Left lung (tissue), 10 donors: ENCODE measurements around the gene SPPL2C. TPM values are rescaled to one million over a fixed set of nuclear protein-coding genes. Genes with fewer than 3 reads are reported as not detected.

ENCODE experiments used
- ATAC-seq: fragments of 200-7000 bp; cut with Tn5 transposase; one replicate; pipeline ENCODE4 v1.9.1; 2020; ENCODE audit warnings: moderate library complexity
- DNase-seq, 4 donors: peaks; one replicate each; pipeline ENCODE4 v3.0.0-alpha.2; 2013 to 2020
- H3K27ac ChIP-seq, 2 donors: fragments of 200-600 bp; sonication (generic) in 1 of 2; one replicate each; pipeline versions ENCODE4 v1.5.0 to v1.8.0; 2020 to 2021
- H3K27me3 ChIP-seq, 2 donors: fragments of 200-600 bp; sonication (generic) in 1 of 2; one replicate each; pipeline versions ENCODE4 v1.5.0 to v1.8.0; 2020 to 2021
- H3K36me3 ChIP-seq, 2 donors: fragments of 200-600 bp; sonication (generic) in 1 of 2; one replicate each; pipeline versions ENCODE4 v1.5.0 to v1.8.0; 2020 to 2021
- H3K4me1 ChIP-seq, 2 donors: fragments of 200-600 bp; one replicate each; pipeline ENCODE4 v1.8.0; 2021
- H3K4me3 ChIP-seq, 2 donors: fragments of 200-600 bp; sonication (generic) in 1 of 2; one replicate each; pipeline versions ENCODE4 v1.5.0 to v1.8.0; 2020 to 2021; ENCODE audit warnings: mild to moderate bottlenecking in 1 of 2
- H3K9me3 ChIP-seq, 2 donors: fragments of 200-600 bp; sonication (generic) in 1 of 2; one replicate each; pipeline versions ENCODE4 v1.5.0 to v1.8.0; 2020 to 2021
- CTCF ChIP-seq, 2 donors: fragments of 200-600 bp; sonication (generic) in 1 of 2; IDR thresholded peaks; one replicate each; pipeline versions ENCODE4 v1.5.0 to v1.8.0; 2021; ENCODE audit warnings: antibody characterized with exemption in 2 of 2
- intact Hi-C, 2 donors: fragments of 100-400 bp; cut with DNase I; formaldehyde crosslinking; loops; one replicate each; pipeline versions ENCODE4 v1.11.2 to v1.14.2; 2022
- polyA plus RNA-seq, 6 donors: library from polyadenylated mRNA; unstranded; fragments of 120-200 nt; gene quantifications; one replicate each; pipeline ENCODE4 v1.2.1, GENCODE V29; 2013; ENCODE audit not compliant: insufficient read length in 6 of 6
- total RNA-seq, 2 donors: library from RNA; stranded (reverse); fragmentation: NEBNext Ultra II Directional; extraction: Animal tissue kit (Norgen Biotek cat#: 25700); gene quantifications; one replicate each; pipeline ENCODE4 v1.2.1, GENCODE V29; 2021
- donor health status: DM: no; HTN: yes; CAD: no.
- donor health status: DM: no; HTN: no; CAD: no.

The SPPL2C gene
- total and polyA plus RNA-seq, 8 donors, result not detected

GRCh38 chr17:45824475-45824874 is 20.2 kb upstream of the SPPL2C start:
- H3K27me3 ChIP-seq, result peaks cover 0 to 51% of the 10 kb centered on the region in 2 donors
- no peak overlapping the region for H3K27ac ChIP-seq
- H3K4me3 ChIP-seq, result no peak overlapping the region
- intact Hi-C loops, result no loop called here
- ATAC-seq (no peak), DNase-seq (no peak)
- H3K4me1 ChIP-seq, result no peaks in the 10 kb centered on the region
- no peaks in the 10 kb centered on the region for H3K36me3 ChIP-seq
- no peak for TF ChIP-seq CTCF (IDR thresholded peaks at IDR 0.05)
- H3K9me3 ChIP-seq, result no peaks in the 10 kb centered on the region

GRCh38 chr17:45824901-45825492 is 19.7 kb upstream of the SPPL2C start:
- H3K9me3 ChIP-seq, result no peaks in the 10 kb centered on the region
- H3K27ac ChIP-seq, result no peak overlapping the region
- TF ChIP-seq CTCF (IDR thresholded peaks at IDR 0.05), result no peak
- H3K36me3 ChIP-seq, result no peaks in the 10 kb centered on the region
- no peak overlapping the region for H3K4me3 ChIP-seq
- no peak for ATAC-seq
- H3K27me3 ChIP-seq, result peaks cover 0 to 56% of the 10 kb centered on the region in 2 donors
- DNase-seq, result no peak
- H3K4me1 ChIP-seq, result no peaks in the 10 kb centered on the region
- intact Hi-C loops, result no loop called here

GRCh38 chr17:45825792-45826191 is 18.9 kb upstream of the SPPL2C start:
- Histone ChIP-seq H3K36me3 (no peaks in the 10 kb centered on the region), H3K4me1 (no peaks in the 10 kb centered on the region), H3K27me3 (peaks cover 0 to 63% of the 10 kb centered on the region in 2 donors), H3K9me3 (no peaks in the 10 kb centered on the region), H3K27ac (no peak overlapping the region), H3K4me3 (no peak overlapping the region)
- DNase-seq, result no peak
- TF ChIP-seq CTCF (IDR thresholded peaks at IDR 0.05), result no peak
- no peak for ATAC-seq
- intact Hi-C loops, result no loop called here

- no peak for DNase-seq
- no peaks in the 10 kb centered on the region for H3K9me3 ChIP-seq
- no peak for ATAC-seq
- H3K27ac ChIP-seq, result no peak overlapping the region
- TF ChIP-seq CTCF (IDR thresholded peaks at IDR 0.05), result no peak
- intact Hi-C loops, result no loop called here
- H3K4me1 ChIP-seq, result peaks cover 0 to 2% of the 10 kb centered on the region in 2 donors
- no peak overlapping the region for H3K4me3 ChIP-seq
- no peaks in the 10 kb centered on the region for H3K36me3 ChIP-seq
- H3K27me3 ChIP-seq, result peaks cover 0 to 57% of the 10 kb centered on the region in 2 donors
Observed at GRCh38 chr17:45826919-45827588, 17.6 kb upstream of the SPPL2C start.

GRCh38 chr17:45828171-45828570 is 16.5 kb upstream of the SPPL2C start:
- intact Hi-C loops, result no loop called here
- Histone ChIP-seq H3K4me1 (peaks cover 0 to 5% of the 10 kb centered on the region in 2 donors), H3K4me3 (no peak overlapping the region), H3K9me3 (no peaks in the 10 kb centered on the region), H3K27ac (no peak overlapping the region), H3K27me3 (peaks cover 0 to 61% of the 10 kb centered on the region in 2 donors), H3K36me3 (no peaks in the 10 kb centered on the region)
- ATAC-seq (no peak), DNase-seq (no peak)
- no peak for TF ChIP-seq CTCF (IDR thresholded peaks at IDR 0.05)
